C4-2B (cell line): ENCODE results near the gene PAK4.

Experiments
- CTCF ChIP-seq: fragments of 450-650 bp; conservative IDR thresholded peaks from 2 replicates; pipeline ENCODE4 v1.5.1; 2017; ENCODE audit warnings: mild to moderate bottlenecking
- ZFX ChIP-seq: fragments of 450-650 bp; IDR thresholded peaks from 2 replicates; pipeline ENCODE4 v1.6.1; 2017

GRCh38 chr19:39133431-39134270 is 8.1 kb downstream of the PAK4 start:
- TF ChIP-seq CTCF: no peak
- TF ChIP-seq ZFX: no peak
